Thyroid gland (tissue), 4 donors: Measurements from ENCODE around the gene CYBA.

Experiments used
- CTCF ChIP-seq, 6 experiments: fragments of 200-600 bp in 3 of 6; fragments of 450-650 bp in 3 of 6; sonication (generic) in 3 of 6; IDR thresholded peaks; one replicate each; pipeline ENCODE4 v1.5.1; 2016 to 2019; ENCODE audit warnings: antibody characterized with exemption in 6 of 6, mild to moderate bottlenecking in 2 of 6, inconsistent platforms in 1 of 6, moderate library complexity in 1 of 6
- POLR2A ChIP-seq, 2 donors: fragments of 450-650 bp; IDR thresholded peaks; one replicate each; pipeline ENCODE4 v1.6.1; 2017; ENCODE audit warnings: antibody characterized with exemption in 2 of 2, mild to moderate bottlenecking in 2 of 2, moderate library complexity in 1 of 2

DNA sequence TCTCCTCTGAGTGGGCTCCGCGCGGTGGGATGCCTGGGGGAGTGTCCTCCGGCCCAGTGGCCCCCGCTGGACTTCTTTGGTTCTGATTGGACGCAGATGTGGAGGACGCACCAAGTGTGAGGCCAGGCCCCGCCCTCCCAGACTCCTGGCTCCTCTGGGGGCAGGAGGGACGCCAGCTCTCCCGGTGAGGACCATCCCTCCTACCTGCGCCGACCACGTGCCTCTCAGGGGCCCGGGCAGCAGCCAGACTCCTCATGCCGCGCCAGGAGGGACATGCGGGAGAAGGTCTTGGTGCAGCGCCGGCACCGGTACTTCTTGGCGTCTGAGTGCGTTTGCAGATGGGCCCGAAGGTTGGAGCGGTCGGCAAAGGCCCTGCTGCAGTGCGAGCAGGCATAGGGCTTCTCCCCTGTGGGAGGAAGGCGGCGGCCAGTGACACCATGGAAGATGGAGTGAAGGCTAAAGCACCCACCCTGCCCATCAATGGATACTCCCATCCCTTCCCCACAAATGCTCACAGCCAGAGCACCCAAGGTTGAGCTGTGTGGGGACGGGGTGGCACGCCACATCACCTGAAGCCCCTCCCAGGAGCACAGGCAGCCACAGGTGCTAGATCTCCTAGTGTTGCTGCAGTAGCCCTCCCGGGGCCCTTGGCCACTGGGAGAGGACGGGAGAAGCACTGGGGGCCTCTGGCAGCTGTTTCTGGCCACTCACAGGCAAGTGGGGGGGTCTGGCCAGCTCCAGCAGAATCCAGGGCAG lies 27.5 kb upstream of the CYBA start:
- TF ChIP-seq CTCF (IDR thresholded peaks at IDR 0.05) (no peak), POLR2A (IDR thresholded peaks at IDR 0.05) (no peak)
